Loucy (cell line): ENCODE measurements around the gene SCO2.

Experiments
- EZH2phosphoT487 ChIP-seq: fragments of 200-600 bp; IDR thresholded peaks from 2 replicates; pipeline ENCODE4 v1.6.1; 2018; ENCODE audit warnings: antibody characterized with exemption, mild to moderate bottlenecking, moderate library complexity, borderline replicate concordance
- TF ChIP-seq, protein P1 (sequence below): fragments of 200-600 bp; sonication (generic); conservative IDR thresholded peaks from 2 replicates; pipeline ENCODE4 v1.5.1; 2014; ENCODE audit warnings: mild to moderate bottlenecking, antibody characterized with exemption, low read length

DNA sequence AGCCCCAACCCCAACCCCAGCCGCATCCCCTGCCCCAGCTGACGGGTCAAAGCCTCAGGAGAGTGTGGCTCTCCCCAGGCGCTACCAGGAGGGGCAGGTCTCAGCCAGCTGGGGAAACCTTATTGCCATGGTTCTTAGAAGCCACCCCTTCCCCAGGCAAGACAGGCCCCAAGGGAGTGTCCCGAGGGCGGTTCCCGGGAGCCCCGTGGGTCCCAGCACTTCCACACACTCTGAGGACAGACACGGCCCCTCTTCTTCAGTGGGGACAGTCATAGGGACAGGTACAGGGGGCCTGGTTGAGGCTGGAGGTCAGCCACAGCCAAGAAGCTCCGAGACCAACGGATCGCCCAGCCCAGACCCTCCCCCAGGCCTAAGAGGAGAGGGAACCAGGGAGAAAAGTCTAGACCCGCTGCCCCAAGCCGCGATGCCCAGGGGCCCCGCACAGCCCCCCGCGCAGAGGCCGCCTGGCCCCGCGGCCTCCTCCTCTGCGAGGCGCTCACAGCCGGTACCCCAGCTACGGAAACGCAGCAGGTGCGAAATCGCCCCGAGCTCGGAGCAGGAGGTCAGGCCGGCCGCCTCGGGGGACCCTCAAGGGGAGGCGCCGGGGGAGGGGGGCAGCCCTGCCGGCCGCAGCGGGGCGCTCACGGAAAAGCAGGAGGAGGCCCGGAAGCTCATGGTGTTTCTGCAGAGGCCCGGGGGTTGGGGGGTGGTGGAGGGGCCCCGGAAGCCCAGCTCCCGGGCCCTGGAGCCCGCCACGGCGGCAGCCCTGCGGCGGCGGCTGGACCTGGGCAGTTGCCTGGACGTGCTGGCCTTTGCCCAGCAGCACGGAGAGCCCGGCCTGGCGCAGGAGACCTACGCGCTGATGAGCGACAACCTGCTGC, 22.9 kb upstream of the SCO2 start:
- TF ChIP-seq, protein P1, sequence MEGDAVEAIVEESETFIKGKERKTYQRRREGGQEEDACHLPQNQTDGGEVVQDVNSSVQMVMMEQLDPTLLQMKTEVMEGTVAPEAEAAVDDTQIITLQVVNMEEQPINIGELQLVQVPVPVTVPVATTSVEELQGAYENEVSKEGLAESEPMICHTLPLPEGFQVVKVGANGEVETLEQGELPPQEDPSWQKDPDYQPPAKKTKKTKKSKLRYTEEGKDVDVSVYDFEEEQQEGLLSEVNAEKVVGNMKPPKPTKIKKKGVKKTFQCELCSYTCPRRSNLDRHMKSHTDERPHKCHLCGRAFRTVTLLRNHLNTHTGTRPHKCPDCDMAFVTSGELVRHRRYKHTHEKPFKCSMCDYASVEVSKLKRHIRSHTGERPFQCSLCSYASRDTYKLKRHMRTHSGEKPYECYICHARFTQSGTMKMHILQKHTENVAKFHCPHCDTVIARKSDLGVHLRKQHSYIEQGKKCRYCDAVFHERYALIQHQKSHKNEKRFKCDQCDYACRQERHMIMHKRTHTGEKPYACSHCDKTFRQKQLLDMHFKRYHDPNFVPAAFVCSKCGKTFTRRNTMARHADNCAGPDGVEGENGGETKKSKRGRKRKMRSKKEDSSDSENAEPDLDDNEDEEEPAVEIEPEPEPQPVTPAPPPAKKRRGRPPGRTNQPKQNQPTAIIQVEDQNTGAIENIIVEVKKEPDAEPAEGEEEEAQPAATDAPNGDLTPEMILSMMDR = peak; percentile 25
- no peak for TF ChIP-seq EZH2phosphoT487
